Activated CD4-positive, alpha-beta T cell treated with anti-CD3 and anti-CD28 coated beads, Interleukin-10, Interleukin-2, amounts not matched to agents 100 ng/mL and 50 ng/mL, durations not matched to agents 16 hours and 8 hours (primary cell): ENCODE data around the gene FAM117B.
"Not testable (repeated sequence)": the region's sequence is repeated elsewhere in the genome, so short reads cannot be mapped to it uniquely, and the experiment has no call there.

ENCODE experiments used
- DNase-seq: peaks from one replicate; pipeline ENCODE4 v3.0.0-alpha.2; 2020

The FAM117B gene

GRCh38 chr2:202763916-202764315 is 129.1 kb downstream of the FAM117B start:
- no peak for DNase-seq

GRCh38 chr2:202764991-202765390 is 130.2 kb downstream of the FAM117B start:
- no peak for DNase-seq

- no peak for DNase-seq
Observed at GRCh38 chr2:202765436-202765835, 130.7 kb downstream of the FAM117B start.

- DNase-seq, result no peak
Observed at GRCh38 chr2:202768273-202768672, 133.5 kb downstream of the FAM117B start.

- no peak for DNase-seq
Observed at GRCh38 chr2:202769201-202769600, 134.4 kb downstream of the FAM117B start.

- DNase-seq, result no peak
Observed at GRCh38 chr2:202771336-202771735, 136.6 kb downstream of the FAM117B start.

- no peak for DNase-seq
Observed at GRCh38 chr2:202771741-202772460, 137.1 kb downstream of the FAM117B start.

- no peak for DNase-seq
Observed at GRCh38 chr2:202773301-202773973, 138.7 kb downstream of the FAM117B start.

GRCh38 chr2:202774104-202774503 is 139.3 kb downstream of the FAM117B start:
- DNase-seq, result no peak

GRCh38 chr2:202778217-202778616 is 143.4 kb downstream of the FAM117B start:
- no peak for DNase-seq

- peak; percentile 87 for DNase-seq
Observed at GRCh38 chr2:202780514-202781021, 145.8 kb downstream of the FAM117B start.

GRCh38 chr2:202782940-202783558 is 148.3 kb downstream of the FAM117B start:
- DNase-seq, result no peak

- DNase-seq, result no peak
Observed at GRCh38 chr2:202786842-202787241, 152.1 kb downstream of the FAM117B start.

- DNase-seq, result no peak
Observed at GRCh38 chr2:202790676-202791075, 155.9 kb downstream of the FAM117B start.

GRCh38 chr2:202797944-202798343 is 163.2 kb downstream of the FAM117B start:
- no peak for DNase-seq

GRCh38 chr2:202805911-202806310 is 171.1 kb downstream of the FAM117B start:
- not testable (repeated sequence) for DNase-seq

- DNase-seq, result not testable (repeated sequence)
Observed at GRCh38 chr2:202807431-202808138, 172.8 kb downstream of the FAM117B start.

GRCh38 chr2:202808754-202809153 is 174.0 kb downstream of the FAM117B start:
- DNase-seq, result no peak

- no peak for DNase-seq
Observed at GRCh38 chr2:202813387-202813786, 178.6 kb downstream of the FAM117B start.

- DNase-seq, result no peak
Observed at GRCh38 chr2:202814226-202814625, 179.5 kb downstream of the FAM117B start.

GRCh38 chr2:202815548-202816360 is 181.0 kb downstream of the FAM117B start:
- no peak for DNase-seq

- no peak for DNase-seq
Observed at GRCh38 chr2:202817771-202818170, 183.0 kb downstream of the FAM117B start.
